Ovary (tissue), 3 donors: Measurements from ENCODE around the gene PTPN18.

Experiments used
- EP300 ChIP-seq: sonication (generic); formaldehyde crosslinking; IDR thresholded peaks from one replicate; pipeline ENCODE4 v1.6.1; 2017; ENCODE audit warnings: antibody characterized with exemption
- TF ChIP-seq, protein P1 (sequence below), 3 donors: fragments of 450-650 bp in 2 of 3; fragments of 200-600 bp in 1 of 3; IDR thresholded peaks; one replicate each; pipeline versions ENCODE4 v1.5.1 to v1.8.0; 2016 to 2022; ENCODE audit warnings: antibody characterized with exemption in 3 of 3, mild to moderate bottlenecking in 1 of 3
- donor health status: DM: no; HTN: no; CAD: no.

DNA sequence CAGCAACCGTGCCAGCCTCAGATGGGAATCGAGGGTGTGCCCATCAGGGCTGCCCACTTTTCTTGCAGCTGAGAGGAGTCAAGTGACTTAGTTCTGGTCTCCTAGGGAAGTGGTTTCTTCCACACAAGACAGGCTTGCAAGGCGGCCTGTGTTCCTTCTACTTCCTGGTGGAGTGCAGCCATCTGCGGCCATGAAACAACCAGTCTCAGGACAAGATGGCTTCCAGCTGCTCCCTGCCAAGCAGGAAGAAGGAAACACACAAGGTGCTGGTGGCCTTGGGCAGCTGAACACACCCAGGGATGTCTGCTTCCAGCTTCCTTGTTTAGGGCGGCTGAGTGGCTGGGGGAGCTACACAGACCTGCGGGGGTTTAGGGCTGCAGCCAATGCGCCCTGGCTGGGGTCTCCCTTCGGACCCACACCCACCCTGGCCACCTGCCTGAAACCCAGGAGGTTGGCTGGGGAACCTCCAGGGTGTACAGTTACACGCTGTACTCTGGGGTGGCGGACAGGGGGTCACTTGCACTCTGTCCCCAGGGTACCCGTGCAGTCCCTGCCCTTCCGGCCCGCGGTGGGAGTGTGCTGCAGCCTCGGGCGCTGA, 34.7 kb downstream of the PTPN18 start:
- TF ChIP-seq, protein P1, sequence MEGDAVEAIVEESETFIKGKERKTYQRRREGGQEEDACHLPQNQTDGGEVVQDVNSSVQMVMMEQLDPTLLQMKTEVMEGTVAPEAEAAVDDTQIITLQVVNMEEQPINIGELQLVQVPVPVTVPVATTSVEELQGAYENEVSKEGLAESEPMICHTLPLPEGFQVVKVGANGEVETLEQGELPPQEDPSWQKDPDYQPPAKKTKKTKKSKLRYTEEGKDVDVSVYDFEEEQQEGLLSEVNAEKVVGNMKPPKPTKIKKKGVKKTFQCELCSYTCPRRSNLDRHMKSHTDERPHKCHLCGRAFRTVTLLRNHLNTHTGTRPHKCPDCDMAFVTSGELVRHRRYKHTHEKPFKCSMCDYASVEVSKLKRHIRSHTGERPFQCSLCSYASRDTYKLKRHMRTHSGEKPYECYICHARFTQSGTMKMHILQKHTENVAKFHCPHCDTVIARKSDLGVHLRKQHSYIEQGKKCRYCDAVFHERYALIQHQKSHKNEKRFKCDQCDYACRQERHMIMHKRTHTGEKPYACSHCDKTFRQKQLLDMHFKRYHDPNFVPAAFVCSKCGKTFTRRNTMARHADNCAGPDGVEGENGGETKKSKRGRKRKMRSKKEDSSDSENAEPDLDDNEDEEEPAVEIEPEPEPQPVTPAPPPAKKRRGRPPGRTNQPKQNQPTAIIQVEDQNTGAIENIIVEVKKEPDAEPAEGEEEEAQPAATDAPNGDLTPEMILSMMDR (IDR thresholded peaks at IDR 0.05): no peak
- TF ChIP-seq EP300: no peak
